Colon (tissue), 2 donors: ENCODE results near the gene STPG2.

Experiments
- FAIRE-seq: peaks from 2 replicates; lab custom pipeline; 2012; peaks lifted over from hg19 to GRCh38; lab: Jason Lieb, UNC
- donor health status: control.
- donor health status: control.

Gene STPG2

GRCh38 chr4:98093662-98094061 lies 49.6 kb downstream of the STPG2 start:
- FAIRE-seq = no peak

- no peak for FAIRE-seq
These were observed 50.3 kb downstream of the STPG2 start for GRCh38 chr4:98092833-98093439.

GRCh38 chr4:98081936-98082335 lies 61.3 kb downstream of the STPG2 start:
- no peak for FAIRE-seq

GRCh38 chr4:98068495-98068894 lies 74.8 kb downstream of the STPG2 start:
- no peak for FAIRE-seq

- no peak for FAIRE-seq
These were observed 87.3 kb downstream of the STPG2 start for GRCh38 chr4:98055800-98056501.

- FAIRE-seq = no peak
These were observed 96.6 kb downstream of the STPG2 start for GRCh38 chr4:98046665-98047064.

GRCh38 chr4:98030059-98030458 lies 113.2 kb downstream of the STPG2 start:
- FAIRE-seq = no peak

GRCh38 chr4:98027827-98028226 lies 115.4 kb downstream of the STPG2 start:
- no peak for FAIRE-seq

- no peak for FAIRE-seq
These were observed 116.9 kb downstream of the STPG2 start for GRCh38 chr4:98026362-98026761.

GRCh38 chr4:98006814-98007412 lies 136.4 kb downstream of the STPG2 start:
- FAIRE-seq = no peak

- no peak for FAIRE-seq
These were observed 137.2 kb downstream of the STPG2 start for GRCh38 chr4:98006060-98006459.

- no peak for FAIRE-seq
These were observed 142.3 kb downstream of the STPG2 start for GRCh38 chr4:98000940-98001339.

GRCh38 chr4:97998203-97998602 lies 145.1 kb downstream of the STPG2 start:
- no peak for FAIRE-seq

- no peak for FAIRE-seq
These were observed 148.4 kb downstream of the STPG2 start for GRCh38 chr4:97994765-97995465.

- FAIRE-seq = no peak
These were observed 152.9 kb downstream of the STPG2 start for GRCh38 chr4:97990409-97990808.

- FAIRE-seq = peak; percentile 51
These were observed 156.1 kb downstream of the STPG2 start for GRCh38 chr4:97987019-97987648.

GRCh38 chr4:97984545-97985131 lies 158.6 kb downstream of the STPG2 start:
- peak; percentile 75 for FAIRE-seq

- no peak for FAIRE-seq
These were observed 164.3 kb downstream of the STPG2 start for GRCh38 chr4:97978791-97979488.

GRCh38 chr4:97953171-97953941 lies 189.9 kb downstream of the STPG2 start:
- FAIRE-seq = no peak

- FAIRE-seq = no peak
These were observed 190.5 kb downstream of the STPG2 start for GRCh38 chr4:97952763-97953162.

- no peak for FAIRE-seq
These were observed 192.4 kb downstream of the STPG2 start for GRCh38 chr4:97950836-97951235.
